HG02884 (cell line): ENCODE data around the gene HOXC4.
"Not testable (repeated sequence)": the region's sequence is repeated elsewhere in the genome, so short reads cannot be mapped to it uniquely, and the experiment has no call there.

Experiments
- ATAC-seq: cut with Tn5 transposase; IDR thresholded peaks from one replicate; pipeline ENCODE4 v1.9.1; 2021; ENCODE audit warnings: mild to moderate bottlenecking, moderate library complexity; ENCODE audit not compliant: unreplicated experiment

HOXC4 gene

GRCh38 chr12:54081581-54082396, 28.2 kb downstream of the HOXC4 start:
- ATAC-seq = not testable (repeated sequence)

- no peak for ATAC-seq
Measured at GRCh38 chr12:54082397-54082892, 28.8 kb downstream of the HOXC4 start.

- ATAC-seq = not testable (repeated sequence)
Measured at GRCh38 chr12:54088011-54088410, 34.4 kb downstream of the HOXC4 start.

- not testable (repeated sequence) for ATAC-seq
Measured at GRCh38 chr12:54089465-54089864, 35.8 kb downstream of the HOXC4 start.

GRCh38 chr12:54090312-54090711, 36.7 kb downstream of the HOXC4 start:
- ATAC-seq = not testable (repeated sequence)

GRCh38 chr12:54092943-54093342, 39.3 kb downstream of the HOXC4 start:
- not testable (repeated sequence) for ATAC-seq

GRCh38 chr12:54095928-54096327, 42.3 kb downstream of the HOXC4 start:
- not testable (repeated sequence) for ATAC-seq

- ATAC-seq = not testable (repeated sequence)
Measured at GRCh38 chr12:54098644-54099043, 45.0 kb downstream of the HOXC4 start.

- ATAC-seq = not testable (repeated sequence)
Measured at GRCh38 chr12:54100588-54100987, 47.0 kb downstream of the HOXC4 start.

GRCh38 chr12:54102223-54102622, 48.6 kb downstream of the HOXC4 start:
- not testable (repeated sequence) for ATAC-seq

GRCh38 chr12:54103827-54104226, 50.2 kb downstream of the HOXC4 start:
- not testable (repeated sequence) for ATAC-seq
